ENCODE data around the gene PPP2R2D.
A peak's percentile ranks its signal among the peaks of the same experiment; 100 is the strongest.

The PPP2R2D gene

GRCh38 chr10:131888186-131888604, 12.6 kb upstream of the PPP2R2D start:
- Histone ChIP-seq H3K27ac (no peak overlapping the region), H3K9me3 (ENCODE audit: severe bottlenecking) (no peaks in the 10 kb centered on the region), H3K27me3 (ENCODE audit: insufficient read depth, low read depth, severe bottlenecking) (peaks cover 69% of the 10 kb centered on the region), H3K36me3 (no peaks in the 10 kb centered on the region), H3K4me3 (ENCODE audit: low read depth, low read length) (no peak overlapping the region)
- no peak for DNase-seq
- TF ChIP-seq CTCF (IDR thresholded peaks at IDR 0.05; ENCODE audit: low read depth, low read length): no peak

DNA sequence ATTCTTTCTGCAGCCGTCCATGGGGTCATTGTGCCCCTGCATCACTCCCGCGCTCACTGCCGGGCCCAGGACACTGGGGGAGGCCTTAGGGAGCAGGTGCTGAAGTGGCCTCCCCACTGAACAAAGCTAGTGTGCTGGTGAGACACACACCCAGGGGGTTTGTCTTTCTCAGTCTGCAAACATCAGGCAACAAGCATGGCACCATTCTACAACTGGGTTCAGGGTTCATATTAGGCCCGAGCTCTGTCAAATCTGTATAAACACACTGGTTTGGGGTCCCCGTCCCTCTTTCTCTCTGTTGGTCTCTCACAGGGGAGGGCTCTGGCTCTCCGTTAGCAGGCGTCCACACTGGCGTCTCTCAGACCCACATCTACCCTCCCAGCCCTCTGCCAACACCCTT, 11.1 kb upstream of the PPP2R2D start:
- DNase-seq: no peak

DNA sequence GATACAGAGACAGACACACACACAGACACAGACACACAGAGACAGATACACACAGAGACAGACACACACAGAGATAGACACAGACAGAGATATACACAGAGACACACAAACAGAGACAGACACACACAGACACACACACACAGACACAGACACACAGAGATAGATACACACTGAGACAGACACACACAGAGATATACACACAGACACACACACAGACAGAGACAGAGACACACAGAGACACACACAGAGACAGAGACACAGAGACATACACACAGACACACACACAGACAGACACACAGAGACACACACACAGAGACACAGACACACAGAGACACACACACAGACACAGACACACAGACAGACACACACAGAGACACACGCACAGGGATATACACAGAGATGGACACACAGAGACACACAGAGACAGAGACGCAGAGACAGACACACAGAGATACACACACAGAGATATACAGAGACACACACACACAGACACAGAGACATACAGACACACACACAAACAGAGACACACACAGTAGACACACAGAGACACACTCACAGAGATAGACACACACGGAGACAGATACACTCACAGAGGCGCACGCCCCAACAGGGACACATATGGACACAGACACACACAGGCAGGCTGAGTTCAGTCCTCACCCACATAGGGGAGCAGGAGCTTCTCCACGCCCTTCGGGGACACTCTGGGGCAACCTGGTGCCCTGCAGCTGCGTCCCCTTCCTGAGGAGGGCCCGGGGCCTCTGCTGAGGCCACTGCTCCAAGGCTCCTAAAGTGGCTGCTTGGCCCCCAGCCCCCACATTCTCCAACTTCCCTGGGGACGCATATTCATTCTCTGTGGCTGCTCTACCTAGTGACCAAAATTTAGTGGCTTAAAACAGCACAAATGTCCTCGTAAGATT, 10.3 kb upstream of the PPP2R2D start:
- H3K27ac ChIP-seq: no peak overlapping the region
- DNase-seq: no peak

More for the DNA sequence above, 11.1 kb upstream of the PPP2R2D start:
- Histone ChIP-seq H3K9me3 (ENCODE audit: severe bottlenecking) (no peaks in the 10 kb centered on the region), H3K27ac (no peak overlapping the region), H3K36me3 (no peaks in the 10 kb centered on the region), H3K4me3 (ENCODE audit: low read depth, low read length) (no peak overlapping the region), H3K27me3 (ENCODE audit: insufficient read depth, low read depth, severe bottlenecking) (peaks cover 83% of the 10 kb centered on the region)
- TF ChIP-seq CTCF (IDR thresholded peaks at IDR 0.05; ENCODE audit: low read depth, low read length): no peak

GRCh38 chr10:131891196-131891928, 9.4 kb upstream of the PPP2R2D start:
- peak; percentile 59 for DNase-seq
- Histone ChIP-seq H3K27ac (no peak overlapping the region), H3K9me3 (ENCODE audit: severe bottlenecking) (no peaks in the 10 kb centered on the region), H3K27me3 (ENCODE audit: insufficient read depth, low read depth, severe bottlenecking) (peaks cover 88% of the 10 kb centered on the region), H3K4me3 (ENCODE audit: low read depth, low read length) (no peak overlapping the region), H3K36me3 (no peaks in the 10 kb centered on the region)
- peak; percentile 52; the same call in 1 of the 2 replicates for TF ChIP-seq CTCF (IDR thresholded peaks at IDR 0.05; ENCODE audit: low read depth, low read length)

More for the DNA sequence above, 10.3 kb upstream of the PPP2R2D start:
- peaks cover 86% of the 10 kb centered on the region for H3K27me3 ChIP-seq (ENCODE audit: insufficient read depth, low read depth, severe bottlenecking)
- no peaks in the 10 kb centered on the region for H3K36me3 ChIP-seq
- H3K4me3 ChIP-seq (ENCODE audit: low read depth, low read length): no peak overlapping the region
- no peak for TF ChIP-seq CTCF (IDR thresholded peaks at IDR 0.05; ENCODE audit: low read depth, low read length)
- no peaks in the 10 kb centered on the region for H3K9me3 ChIP-seq (ENCODE audit: severe bottlenecking)

GRCh38 chr10:131891929-131892805, 8.6 kb upstream of the PPP2R2D start:
- Histone ChIP-seq H3K4me3 (ENCODE audit: low read depth, low read length) (no peak overlapping the region), H3K27me3 (ENCODE audit: insufficient read depth, low read depth, severe bottlenecking) (peaks cover 92% of the 10 kb centered on the region), H3K36me3 (no peaks in the 10 kb centered on the region), H3K27ac (no peak overlapping the region), H3K9me3 (ENCODE audit: severe bottlenecking) (no peaks in the 10 kb centered on the region)
- no peak for TF ChIP-seq CTCF (IDR thresholded peaks at IDR 0.05; ENCODE audit: low read depth, low read length)
- DNase-seq: no peak
